ENCODE measurements around the gene GUCY2C.

The GUCY2C gene

DNA sequence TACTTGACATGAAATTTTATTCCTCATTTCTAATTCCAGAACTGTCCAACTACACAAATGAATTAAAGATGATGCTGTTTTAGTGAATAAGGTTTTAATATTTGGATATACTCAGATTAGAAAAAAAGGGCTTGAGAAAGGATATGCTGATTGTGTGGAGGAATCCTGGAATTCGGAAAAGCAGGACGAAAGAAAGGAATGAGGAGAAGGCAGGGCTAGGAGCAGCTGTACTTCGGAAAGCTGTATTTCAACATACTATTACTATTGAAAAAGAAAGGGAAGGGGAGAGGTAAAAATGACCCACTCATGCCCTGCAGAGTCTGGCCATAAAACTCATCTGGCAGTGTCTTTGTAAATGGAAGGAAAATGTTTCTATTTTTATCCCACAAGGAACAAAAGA, 65.6 kb downstream of the GUCY2C start:
- no peaks in the 10 kb centered on the region for H3K36me3 ChIP-seq (ENCODE audit: control insufficient read depth in 1 of 2, insufficient read depth in 2 of 2, low read length in 2 of 2)
- H3K27ac ChIP-seq (ENCODE audit: low read depth, low read length): no peak overlapping the region
- H2BK120ac ChIP-seq (ENCODE audit: insufficient read depth, low read length, poor library complexity): no peak overlapping the region
- H2AK5ac ChIP-seq (ENCODE audit: low read length): no peak overlapping the region
- no peak overlapping the region for H3K23ac ChIP-seq (ENCODE audit: low read length)
- no peak overlapping the region for H4K8ac ChIP-seq (ENCODE audit: low read depth, low read length)
- H4K12ac ChIP-seq (ENCODE audit: low read depth, low read length): no peak overlapping the region
- H3K9me3 ChIP-seq (ENCODE audit: insufficient read depth, low read depth, low read length): no peaks in the 10 kb centered on the region
- H2AFZ ChIP-seq (ENCODE audit: insufficient read depth, low read length, poor library complexity): no peak overlapping the region
- DNase-seq: no peak
- H4K91ac ChIP-seq (ENCODE audit: low read depth, low read length): no peak overlapping the region
- WGBS (ENCODE audit: extremely low coverage, insufficient coverage, insufficient read length): no CpG with 5 or more reads among the region's 3 CpGs
- H3K4me3 ChIP-seq (ENCODE audit: low read depth, low read length): no peak overlapping the region
- H2BK5ac ChIP-seq (ENCODE audit: low read depth, low read length, poor library complexity): no peak overlapping the region
- no peak overlapping the region for H3K18ac ChIP-seq (ENCODE audit: low read length)
- no peak overlapping the region for H3K14ac ChIP-seq (ENCODE audit: low read length)
- H3K9ac ChIP-seq (ENCODE audit: low read length): no peak overlapping the region
- H3K79me2 ChIP-seq (ENCODE audit: control insufficient read depth, insufficient read depth, low read length, poor library complexity): no peaks in the 10 kb centered on the region
- H3K4me2 ChIP-seq (ENCODE audit: low read length): no peak overlapping the region
- H3K4me1 ChIP-seq (ENCODE audit: control insufficient read depth in 1 of 2, insufficient read depth in 2 of 2, low read length in 2 of 2): no peaks in the 10 kb centered on the region
- H2BK12ac ChIP-seq (ENCODE audit: low read length): no peak overlapping the region
- H3K4ac ChIP-seq (ENCODE audit: low read depth, low read length): no peak overlapping the region
- no peaks in the 10 kb centered on the region for H3K79me1 ChIP-seq (ENCODE audit: low read length)
- no peaks in the 10 kb centered on the region for H3K27me3 ChIP-seq (ENCODE audit: insufficient read depth, low read length)

DNA sequence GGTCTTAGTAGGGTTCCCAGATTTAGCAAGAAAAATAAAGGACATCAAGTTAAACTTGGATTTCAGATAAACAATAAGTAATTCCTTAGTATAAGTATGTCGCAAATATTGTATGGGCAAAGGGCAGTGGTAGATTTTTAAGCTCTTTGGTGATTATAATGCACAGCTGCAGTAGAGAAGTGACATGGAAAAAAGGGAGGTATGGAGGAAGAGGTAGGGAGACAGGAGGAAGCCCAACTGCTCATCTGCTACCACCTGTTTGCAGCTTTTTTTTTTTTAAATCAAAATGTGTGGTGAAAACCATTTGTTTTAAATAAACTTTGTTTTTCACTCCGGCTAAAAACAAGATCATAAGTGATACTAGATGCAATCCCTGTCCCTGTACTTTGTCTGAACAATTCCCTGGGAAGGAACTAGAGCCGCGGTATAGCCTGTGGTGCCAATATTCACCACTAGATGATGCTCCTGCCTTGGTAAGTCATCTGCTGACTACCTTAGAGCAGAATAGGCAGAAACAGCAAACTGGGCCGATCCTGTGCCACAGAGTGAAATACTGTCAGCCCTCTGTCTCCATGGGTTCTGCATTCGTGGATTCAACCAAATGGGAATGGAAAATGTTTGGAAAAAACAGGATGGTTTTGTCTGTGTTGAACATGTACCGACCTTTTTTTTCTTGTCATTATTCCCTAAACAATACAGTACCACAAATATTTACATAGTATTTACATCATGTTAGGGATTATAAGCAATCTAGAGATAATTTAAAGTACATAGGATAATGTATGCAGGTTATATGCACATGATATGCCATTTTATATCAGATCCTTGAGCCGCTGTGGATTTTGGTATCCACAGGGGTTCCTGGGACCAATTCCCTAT, 66.3 kb downstream of the GUCY2C start:
- H3K27ac ChIP-seq (ENCODE audit: low read depth, low read length): no peak overlapping the region
- no peak overlapping the region for H3K18ac ChIP-seq (ENCODE audit: low read length)
- no peaks in the 10 kb centered on the region for H3K79me2 ChIP-seq (ENCODE audit: control insufficient read depth, insufficient read depth, low read length, poor library complexity)
- no peak overlapping the region for H3K14ac ChIP-seq (ENCODE audit: low read length)
- H4K12ac ChIP-seq (ENCODE audit: low read depth, low read length): no peak overlapping the region
- no peak overlapping the region for H3K9ac ChIP-seq (ENCODE audit: low read length)
- H2AFZ ChIP-seq (ENCODE audit: insufficient read depth, low read length, poor library complexity): no peak overlapping the region
- H3K79me1 ChIP-seq (ENCODE audit: low read length): no peaks in the 10 kb centered on the region
- no peak overlapping the region for H4K91ac ChIP-seq (ENCODE audit: low read depth, low read length)
- H3K23ac ChIP-seq (ENCODE audit: low read length): no peak overlapping the region
- H3K36me3 ChIP-seq (ENCODE audit: control insufficient read depth in 1 of 2, insufficient read depth in 2 of 2, low read length in 2 of 2): no peaks in the 10 kb centered on the region
- no peak overlapping the region for H2AK5ac ChIP-seq (ENCODE audit: low read length)
- no peak overlapping the region for H2BK12ac ChIP-seq (ENCODE audit: low read length)
- no peak overlapping the region for H3K4ac ChIP-seq (ENCODE audit: low read depth, low read length)
- H2BK5ac ChIP-seq (ENCODE audit: low read depth, low read length, poor library complexity): no peak overlapping the region
- no peaks in the 10 kb centered on the region for H3K27me3 ChIP-seq (ENCODE audit: insufficient read depth, low read length)
- no peaks in the 10 kb centered on the region for H3K4me1 ChIP-seq (ENCODE audit: control insufficient read depth in 1 of 2, insufficient read depth in 2 of 2, low read length in 2 of 2)
- no peaks in the 10 kb centered on the region for H3K9me3 ChIP-seq (ENCODE audit: insufficient read depth, low read depth, low read length)
- WGBS (ENCODE audit: extremely low coverage, insufficient coverage, insufficient read length): no CpG with 5 or more reads among the region's 8 CpGs
- H3K4me3 ChIP-seq (ENCODE audit: low read depth, low read length): no peak overlapping the region
- H3K4me2 ChIP-seq (ENCODE audit: low read length): no peak overlapping the region
- no peak overlapping the region for H4K8ac ChIP-seq (ENCODE audit: low read depth, low read length)
- DNase-seq: peak; percentile 63 to 84
- no peak overlapping the region for H2BK120ac ChIP-seq (ENCODE audit: insufficient read depth, low read length, poor library complexity)

DNA sequence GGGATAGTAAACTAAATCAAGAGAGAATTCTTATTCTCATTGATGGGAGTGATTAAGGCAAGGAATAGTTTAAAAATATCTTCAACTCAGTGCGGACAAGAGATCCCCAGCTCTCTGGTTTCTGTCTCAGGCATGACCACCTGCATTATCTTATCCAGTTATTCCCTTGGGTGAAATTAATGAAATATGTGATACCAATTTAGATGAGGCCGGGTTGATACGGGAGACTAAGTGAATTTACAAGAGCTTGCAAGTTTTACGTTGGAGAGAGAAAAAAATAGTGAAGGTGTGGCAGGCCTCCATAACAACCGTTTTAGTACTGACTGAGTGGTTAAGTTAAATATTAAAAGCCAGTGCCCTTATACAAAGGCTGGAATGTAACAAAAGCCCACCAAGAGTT, 67.6 kb downstream of the GUCY2C start:
- no CpG with 5 or more reads among the region's 5 CpGs for WGBS (ENCODE audit: extremely low coverage, insufficient coverage, insufficient read length)

DNA sequence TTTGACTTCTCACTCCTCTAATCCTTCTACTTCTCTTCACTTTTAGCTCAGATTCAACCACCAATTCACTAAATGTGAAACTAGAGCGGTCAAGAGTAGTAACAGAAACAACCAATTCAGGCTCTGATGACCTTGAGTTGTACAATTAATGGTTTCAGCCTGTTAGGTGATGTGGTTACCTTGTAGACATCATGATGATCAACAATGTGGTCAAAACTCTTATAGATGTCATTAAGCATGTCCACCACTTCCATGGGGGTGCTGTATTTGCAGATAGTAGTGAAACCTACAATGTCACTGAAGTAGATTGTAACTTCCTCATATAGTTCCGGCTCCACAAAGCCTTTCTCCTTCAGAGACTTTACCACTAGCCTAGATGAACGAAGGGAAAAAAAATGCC, 74.6 kb downstream of the GUCY2C start:
- no peaks in the 10 kb centered on the region for H3K79me1 ChIP-seq (ENCODE audit: low read length)
- no peak overlapping the region for H3K9ac ChIP-seq (ENCODE audit: low read length)
- H3K23ac ChIP-seq (ENCODE audit: low read length): no peak overlapping the region
- no peaks in the 10 kb centered on the region for H3K36me3 ChIP-seq (ENCODE audit: control insufficient read depth in 1 of 2, insufficient read depth in 2 of 2, low read length in 2 of 2)
- no peak overlapping the region for H4K8ac ChIP-seq (ENCODE audit: low read depth, low read length)
- no peak overlapping the region for H2BK5ac ChIP-seq (ENCODE audit: low read depth, low read length, poor library complexity)
- no peak overlapping the region for H3K18ac ChIP-seq (ENCODE audit: low read length)
- no peaks in the 10 kb centered on the region for H3K27me3 ChIP-seq (ENCODE audit: insufficient read depth, low read length)
- no peak overlapping the region for H3K4me3 ChIP-seq (ENCODE audit: low read depth, low read length)
- no peak overlapping the region for H3K27ac ChIP-seq (ENCODE audit: low read depth, low read length)
- WGBS (ENCODE audit: extremely low coverage, insufficient coverage, insufficient read length): no CpG with 5 or more reads among the region's 3 CpGs
- no peak overlapping the region for H3K14ac ChIP-seq (ENCODE audit: low read length)
- H4K12ac ChIP-seq (ENCODE audit: low read depth, low read length): no peak overlapping the region
- H4K91ac ChIP-seq (ENCODE audit: low read depth, low read length): no peak overlapping the region
- DNase-seq: no peak
- no peak overlapping the region for H2AK5ac ChIP-seq (ENCODE audit: low read length)
- H3K4ac ChIP-seq (ENCODE audit: low read depth, low read length): no peak overlapping the region
- H2BK12ac ChIP-seq (ENCODE audit: low read length): no peak overlapping the region
- H3K9me3 ChIP-seq (ENCODE audit: insufficient read depth, low read depth, low read length): no peaks in the 10 kb centered on the region
- no peak overlapping the region for H2BK120ac ChIP-seq (ENCODE audit: insufficient read depth, low read length, poor library complexity)
- no peaks in the 10 kb centered on the region for H3K4me1 ChIP-seq (ENCODE audit: control insufficient read depth in 1 of 2, insufficient read depth in 2 of 2, low read length in 2 of 2)
- H3K79me2 ChIP-seq (ENCODE audit: control insufficient read depth, insufficient read depth, low read length, poor library complexity): no peaks in the 10 kb centered on the region
- no peak overlapping the region for H2AFZ ChIP-seq (ENCODE audit: insufficient read depth, low read length, poor library complexity)
- H3K4me2 ChIP-seq (ENCODE audit: low read length): no peak overlapping the region

More for the DNA sequence above, 67.6 kb downstream of the GUCY2C start:
- H3K4ac ChIP-seq (ENCODE audit: low read depth, low read length): no peak overlapping the region
- no peak overlapping the region for H2BK12ac ChIP-seq (ENCODE audit: low read length)
- H2BK120ac ChIP-seq (ENCODE audit: insufficient read depth, low read length, poor library complexity): no peak overlapping the region
- H3K79me2 ChIP-seq (ENCODE audit: control insufficient read depth, insufficient read depth, low read length, poor library complexity): no peaks in the 10 kb centered on the region
- no peak overlapping the region for H3K4me2 ChIP-seq (ENCODE audit: low read length)
- no peak overlapping the region for H3K23ac ChIP-seq (ENCODE audit: low read length)
- no peak overlapping the region for H3K4me3 ChIP-seq (ENCODE audit: low read depth, low read length)
- H3K27me3 ChIP-seq (ENCODE audit: insufficient read depth, low read length): no peaks in the 10 kb centered on the region
- H3K36me3 ChIP-seq (ENCODE audit: control insufficient read depth in 1 of 2, insufficient read depth in 2 of 2, low read length in 2 of 2): no peaks in the 10 kb centered on the region
- no peaks in the 10 kb centered on the region for H3K9me3 ChIP-seq (ENCODE audit: insufficient read depth, low read depth, low read length)
- no peak overlapping the region for H4K91ac ChIP-seq (ENCODE audit: low read depth, low read length)
- H3K79me1 ChIP-seq (ENCODE audit: low read length): no peaks in the 10 kb centered on the region
- no peak overlapping the region for H2BK5ac ChIP-seq (ENCODE audit: low read depth, low read length, poor library complexity)
- H3K27ac ChIP-seq (ENCODE audit: low read depth, low read length): no peak overlapping the region
- no peak overlapping the region for H4K12ac ChIP-seq (ENCODE audit: low read depth, low read length)
- no peak for DNase-seq
- H3K9ac ChIP-seq (ENCODE audit: low read length): no peak overlapping the region
- no peak overlapping the region for H3K18ac ChIP-seq (ENCODE audit: low read length)
- H3K14ac ChIP-seq (ENCODE audit: low read length): no peak overlapping the region
- no peak overlapping the region for H2AFZ ChIP-seq (ENCODE audit: insufficient read depth, low read length, poor library complexity)
- no peak overlapping the region for H2AK5ac ChIP-seq (ENCODE audit: low read length)
- no peaks in the 10 kb centered on the region for H3K4me1 ChIP-seq (ENCODE audit: control insufficient read depth in 1 of 2, insufficient read depth in 2 of 2, low read length in 2 of 2)
- no peak overlapping the region for H4K8ac ChIP-seq (ENCODE audit: low read depth, low read length)

All from trophoblast cell (in vitro differentiated cells and primary cell).